ENCODE results near the gene PAPOLA.
"Not testable (repeated sequence)": the region's sequence is repeated elsewhere in the genome, so short reads cannot be mapped to it uniquely, and the experiment has no call there.

PAPOLA gene

DNA sequence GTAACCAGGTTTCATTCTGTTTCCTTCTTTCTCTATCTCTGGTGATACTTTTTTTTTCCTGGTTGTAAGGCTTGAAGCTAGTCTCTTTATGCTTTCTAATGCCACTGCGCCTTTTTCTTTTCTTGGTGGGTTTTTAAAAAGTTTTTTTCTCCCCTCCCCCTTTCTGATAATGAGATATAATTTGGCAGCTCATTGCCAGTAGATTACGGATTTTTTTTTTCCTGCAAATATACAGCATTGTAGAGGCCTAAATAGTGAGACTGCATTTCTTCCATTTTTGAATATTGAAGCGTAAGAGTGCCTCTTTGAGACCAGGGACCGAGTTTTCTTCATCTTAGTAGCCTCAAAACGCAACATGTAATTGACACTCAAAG, 1.1 kb downstream of the PAPOLA start:
- DNase-seq = no peak

DNA sequence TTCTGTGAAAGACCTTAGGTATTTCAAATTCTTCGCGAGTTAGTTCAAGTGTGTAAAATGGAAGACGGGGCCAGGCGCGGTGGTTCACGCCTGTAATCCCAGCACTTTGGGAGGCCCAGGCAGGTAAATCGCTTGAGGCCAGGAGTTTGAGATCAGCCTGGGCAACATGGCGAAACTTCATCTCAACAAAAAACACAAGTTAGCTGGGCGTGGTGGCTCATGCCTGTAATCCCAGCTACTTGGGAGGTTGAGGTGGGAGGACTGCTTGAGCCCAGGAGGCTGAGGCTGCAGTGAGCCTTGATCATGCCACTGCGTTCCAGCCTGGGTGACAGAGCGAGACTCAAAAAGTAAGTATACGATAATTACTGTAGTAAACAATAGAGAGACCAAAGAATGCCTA, 2.2 kb downstream of the PAPOLA start:
- not testable (repeated sequence) for DNase-seq

DNA sequence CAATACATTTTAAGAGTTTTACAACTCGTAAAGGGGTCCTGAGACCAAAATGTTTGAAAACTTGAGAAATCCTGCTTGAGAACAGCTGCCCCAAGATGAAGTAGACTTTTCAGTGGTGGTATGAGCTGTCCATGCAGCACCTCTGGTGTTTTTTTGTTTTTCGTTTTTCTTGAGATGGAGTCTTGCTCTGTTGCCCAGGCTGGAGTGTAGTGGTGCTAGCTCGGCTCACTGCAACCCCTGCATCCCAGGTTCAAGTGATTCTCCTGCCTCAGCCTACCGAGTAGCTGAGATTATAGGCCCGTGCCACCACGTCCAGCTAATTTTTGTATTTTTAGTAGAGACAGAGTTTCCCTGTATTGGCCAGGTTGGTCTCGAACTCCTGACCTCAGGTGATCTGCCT, 5.5 kb downstream of the PAPOLA start:
- DNase-seq = no peak

DNA sequence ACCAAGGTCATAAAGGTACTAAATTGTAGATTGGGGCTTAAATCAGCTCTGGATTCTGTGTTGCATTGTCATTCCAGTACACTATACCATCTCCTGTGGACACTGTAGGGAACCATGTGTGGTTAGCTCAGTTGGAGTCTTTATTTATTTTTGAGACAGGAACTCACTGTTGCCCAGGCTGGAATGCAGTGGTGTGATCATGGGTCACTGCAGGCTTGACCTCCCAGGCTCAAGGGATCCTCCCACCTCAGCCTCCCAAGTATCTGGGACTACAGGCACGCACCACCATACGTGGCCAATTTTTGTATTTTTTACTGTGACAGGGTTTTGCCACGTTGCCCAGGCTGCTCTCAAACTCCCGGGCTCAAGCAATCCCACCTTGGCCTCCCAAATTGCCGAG, 6.7 kb downstream of the PAPOLA start:
- no peak for DNase-seq

DNA sequence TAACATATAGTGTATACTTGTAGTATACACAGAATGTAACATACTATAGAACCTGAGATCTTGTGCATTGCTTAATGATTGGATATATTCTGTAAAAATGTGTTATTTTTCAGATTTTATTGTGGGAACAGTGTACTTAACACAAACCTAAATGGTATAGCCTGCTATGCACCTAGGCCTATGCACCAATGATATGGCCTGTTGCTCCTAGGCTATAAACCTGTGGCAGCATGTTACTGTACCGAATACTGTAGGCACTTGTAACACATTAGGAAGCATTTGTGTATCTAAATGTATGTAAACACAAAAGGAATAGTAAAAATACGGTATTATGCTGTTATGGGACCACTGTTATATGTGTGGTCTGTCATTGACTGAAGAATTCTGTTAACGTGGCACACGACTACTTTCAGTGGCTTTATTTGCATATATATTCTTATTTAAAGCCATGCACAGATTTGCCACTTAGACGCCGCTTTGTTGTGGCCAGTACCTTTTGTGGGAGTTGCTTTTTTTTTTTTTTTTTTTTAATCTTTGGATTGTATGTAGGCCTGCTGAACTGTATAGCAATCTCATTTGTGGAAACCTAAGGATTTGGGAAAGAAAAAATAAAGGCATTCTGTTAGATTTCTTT, 7.4 kb downstream of the PAPOLA start:
- DNase-seq = no peak

DNA sequence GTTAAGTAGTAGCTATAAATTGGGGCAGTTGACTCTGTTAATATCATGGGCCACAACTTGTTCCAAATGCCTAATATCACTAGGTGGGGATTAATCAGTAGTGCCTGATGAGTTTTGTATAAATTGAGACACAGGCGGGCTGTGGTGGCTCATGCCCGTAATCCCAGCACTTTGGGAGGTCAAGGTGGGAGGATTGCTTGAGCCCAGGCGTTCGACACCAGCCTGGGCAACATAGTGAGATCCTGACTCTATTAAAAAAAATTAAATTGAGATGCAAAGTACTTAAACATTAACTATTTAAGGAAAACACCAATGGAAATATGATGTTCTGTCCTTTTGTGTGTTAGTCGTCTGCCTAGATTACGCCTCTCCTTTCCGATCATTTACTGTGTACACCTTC, 9.0 kb downstream of the PAPOLA start:
- no peak for DNase-seq

DNA sequence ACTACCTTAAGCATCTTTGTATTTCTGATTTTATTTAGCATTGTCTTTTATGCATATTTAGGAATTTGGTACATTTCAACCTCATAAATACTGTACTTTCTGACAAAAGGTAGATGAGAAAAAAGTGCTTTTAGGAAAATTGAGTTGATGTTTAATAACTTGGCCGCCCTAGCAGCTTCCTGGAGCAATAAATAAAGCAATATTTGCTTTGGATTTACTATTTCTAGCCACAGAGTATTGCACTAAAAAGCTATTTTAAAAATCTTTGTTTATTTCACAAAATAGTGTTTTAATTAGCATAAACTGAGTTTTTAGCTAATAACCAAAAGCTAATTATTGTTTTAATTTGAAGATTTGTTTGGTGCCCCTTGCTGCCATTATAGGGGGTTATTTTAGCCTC, 9.5 kb downstream of the PAPOLA start:
- no peak for DNase-seq

DNA sequence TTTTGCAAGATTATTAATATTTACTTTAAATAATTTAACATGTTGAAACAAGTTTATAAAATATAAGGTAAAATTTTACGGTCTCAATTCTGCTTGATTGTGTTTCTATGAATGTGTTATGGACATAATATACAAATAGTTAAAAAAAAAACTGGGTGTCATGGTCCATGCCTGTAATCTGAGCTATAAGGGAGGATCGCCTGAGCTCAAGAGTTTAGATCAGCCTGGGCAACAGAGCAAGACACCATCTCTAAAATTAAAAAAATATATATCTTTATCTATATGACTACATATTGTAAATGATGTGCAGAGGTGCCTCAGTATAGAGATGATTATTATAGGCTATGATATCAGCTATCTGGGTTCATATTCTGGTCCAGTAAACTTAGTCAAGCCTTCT, 9.9 kb downstream of the PAPOLA start:
- DNase-seq = no peak

DNA sequence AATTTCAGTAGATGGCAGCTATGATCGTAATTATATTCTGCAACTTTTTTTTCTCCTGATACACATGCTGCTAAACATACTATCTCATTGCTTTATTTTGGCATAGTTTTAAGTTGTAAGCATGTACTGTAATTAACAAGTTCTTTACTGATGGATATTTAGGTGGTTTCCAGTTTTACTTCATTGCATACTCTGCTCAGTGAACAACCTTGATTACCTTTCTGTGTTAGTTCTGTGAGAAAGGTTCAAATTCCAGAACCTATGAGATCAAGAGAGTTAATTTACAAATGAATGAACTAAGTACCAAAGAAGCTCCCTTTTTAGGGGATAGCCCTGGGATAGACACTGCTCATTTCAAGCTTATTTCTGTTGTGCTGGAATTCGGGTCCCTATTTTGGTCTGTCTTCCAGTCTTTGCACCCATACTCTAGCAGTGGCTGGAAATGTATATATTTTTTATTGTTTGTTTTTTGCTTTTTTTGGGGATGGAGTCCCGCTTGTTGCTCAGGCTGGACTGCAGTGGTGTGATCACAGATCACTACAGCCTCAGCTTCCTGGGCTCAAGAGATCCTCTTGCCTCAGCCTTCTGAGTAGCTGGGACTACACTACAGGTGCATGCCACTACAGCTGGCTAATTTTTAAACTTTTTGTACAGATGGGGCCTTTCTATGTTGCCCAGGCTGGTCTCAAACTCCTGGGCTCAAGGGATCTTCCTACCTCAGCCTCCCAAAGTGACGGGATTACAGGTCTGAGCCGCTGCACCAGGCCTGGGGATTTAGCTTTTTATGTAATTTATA, 10.6 kb downstream of the PAPOLA start:
- DNase-seq = no peak

DNA sequence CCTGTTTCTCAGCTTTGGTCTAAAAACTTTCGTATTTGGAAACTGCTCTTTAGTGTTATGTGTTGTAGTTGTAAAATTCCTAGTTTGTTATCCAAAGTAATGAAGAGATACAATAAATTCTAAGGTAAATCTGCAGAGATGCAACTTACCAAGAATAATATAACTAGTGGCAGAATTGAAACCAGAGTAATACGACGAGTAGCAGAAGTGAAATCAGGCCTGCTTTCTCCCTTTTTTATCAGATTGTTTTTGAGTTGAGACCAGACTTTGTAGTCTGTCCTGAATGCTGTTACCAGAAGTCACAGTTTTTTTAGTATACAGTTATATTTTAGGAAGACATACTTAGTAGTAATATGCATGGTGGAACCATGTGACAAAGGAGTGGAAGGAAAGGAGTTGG, 12.5 kb downstream of the PAPOLA start:
- no peak for DNase-seq

DNA sequence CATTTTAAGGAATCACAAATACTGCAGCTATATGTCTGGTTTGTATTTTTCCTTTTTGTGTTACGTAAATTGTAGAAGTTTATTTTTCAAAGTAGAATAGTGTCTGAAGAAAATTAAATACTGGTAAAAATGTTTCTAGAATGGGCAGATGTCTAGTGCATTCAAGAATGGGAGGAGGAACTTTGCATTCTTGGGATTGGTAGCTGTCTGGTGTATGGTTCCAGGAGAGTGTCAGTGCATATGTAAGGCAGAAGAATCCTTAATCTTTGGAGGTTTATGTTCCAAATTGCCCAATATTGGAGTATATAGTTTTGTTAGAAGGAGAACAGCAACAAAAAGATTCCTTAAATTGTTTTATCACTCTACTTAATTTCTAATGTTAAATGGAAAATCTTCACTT, 13.5 kb downstream of the PAPOLA start:
- no peak for DNase-seq

DNA sequence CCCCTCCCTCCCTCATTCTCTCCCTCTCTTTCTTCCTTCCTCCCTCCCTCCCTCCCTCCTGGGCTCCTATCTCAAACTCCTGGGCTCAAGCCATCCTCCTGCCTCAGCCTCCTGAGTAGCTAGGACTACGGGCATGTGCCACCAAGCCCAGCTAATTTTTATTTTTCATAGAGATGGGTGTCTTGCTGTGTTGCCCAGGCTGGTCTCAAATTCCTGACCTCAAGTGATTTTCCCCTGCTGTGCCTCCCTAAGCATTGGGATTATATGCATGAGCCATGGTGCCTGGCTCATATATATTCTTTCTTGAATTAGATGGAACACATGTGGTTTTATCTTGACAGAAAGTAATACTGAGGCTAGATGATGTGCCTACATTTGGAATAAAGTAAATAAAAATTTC, 14.2 kb downstream of the PAPOLA start:
- DNase-seq = no peak

DNA sequence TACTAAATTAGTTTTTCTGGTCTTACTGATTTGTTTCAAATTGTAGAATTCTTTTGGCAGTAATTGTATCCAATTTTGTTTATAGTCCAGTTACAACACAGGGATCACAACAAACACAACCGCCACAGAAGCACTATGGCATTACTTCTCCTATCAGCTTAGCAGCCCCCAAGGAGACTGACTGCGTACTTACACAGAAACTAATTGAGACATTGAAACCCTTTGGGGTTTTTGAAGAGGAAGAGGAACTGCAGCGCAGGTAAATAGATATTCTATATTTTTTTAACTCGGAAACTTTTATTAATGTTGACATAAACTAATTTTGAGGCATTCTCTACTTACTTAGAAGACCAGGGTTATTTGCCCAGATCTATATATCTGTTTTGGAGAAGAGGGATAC, 17.8 kb downstream of the PAPOLA start:
- DNase-seq = no peak

DNA sequence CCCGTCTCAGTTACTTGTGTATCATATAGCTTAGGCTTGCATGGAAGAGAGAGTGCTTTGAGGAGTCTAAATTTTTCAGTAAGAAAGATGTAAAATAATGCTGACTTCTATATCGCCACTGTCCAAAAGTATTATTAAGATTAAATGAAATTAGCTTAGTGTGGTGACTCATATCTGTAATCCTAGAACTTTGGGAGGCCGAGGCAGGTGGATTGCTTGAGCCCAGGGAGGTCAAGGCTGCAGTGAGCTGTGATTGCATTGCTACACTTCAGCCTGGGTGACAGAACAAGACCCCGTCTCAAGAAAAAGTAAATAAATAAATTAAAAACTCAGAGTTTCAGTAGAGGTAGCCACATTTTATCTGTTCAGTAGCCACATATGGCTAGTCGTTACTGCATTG, 23.3 kb downstream of the PAPOLA start:
- DNase-seq = no peak

DNA sequence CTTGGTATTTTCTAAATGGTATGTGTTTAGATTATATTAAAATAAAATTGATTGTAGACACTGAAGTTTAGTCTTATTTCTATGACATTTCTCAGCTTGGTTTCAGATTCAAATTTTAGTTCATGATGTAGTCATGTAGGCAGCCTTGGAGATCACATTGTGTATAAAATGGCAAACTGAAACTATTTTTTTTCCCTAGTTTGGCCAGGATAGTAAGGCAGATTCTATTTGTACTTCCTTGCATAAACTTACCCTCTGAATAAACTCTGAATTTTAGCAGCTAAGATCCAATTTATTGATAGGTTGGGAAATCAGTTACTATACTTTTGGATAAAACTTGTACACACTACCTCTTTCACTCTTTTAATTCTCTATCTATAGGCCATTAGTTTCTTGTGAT, 30.4 kb downstream of the PAPOLA start:
- DNase-seq = no peak

DNA sequence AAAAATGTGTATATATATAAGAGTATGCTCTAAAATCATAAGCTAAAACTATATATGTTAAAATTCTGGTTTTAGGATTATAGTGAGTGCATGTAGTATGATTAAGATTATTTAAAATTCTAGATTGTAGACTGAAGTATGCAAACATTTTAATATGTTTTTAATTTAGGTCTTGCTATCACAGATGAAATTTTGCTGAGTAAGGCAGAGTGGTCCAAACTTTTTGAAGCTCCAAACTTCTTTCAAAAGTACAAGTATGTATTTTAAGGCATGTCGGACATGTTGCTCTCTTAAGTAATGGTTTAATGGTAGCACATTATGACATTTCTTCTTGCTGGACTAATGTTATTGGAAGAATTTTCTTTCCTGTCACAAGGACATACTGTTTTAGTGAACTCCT, 34.6 kb downstream of the PAPOLA start:
- no peak for DNase-seq

DNA sequence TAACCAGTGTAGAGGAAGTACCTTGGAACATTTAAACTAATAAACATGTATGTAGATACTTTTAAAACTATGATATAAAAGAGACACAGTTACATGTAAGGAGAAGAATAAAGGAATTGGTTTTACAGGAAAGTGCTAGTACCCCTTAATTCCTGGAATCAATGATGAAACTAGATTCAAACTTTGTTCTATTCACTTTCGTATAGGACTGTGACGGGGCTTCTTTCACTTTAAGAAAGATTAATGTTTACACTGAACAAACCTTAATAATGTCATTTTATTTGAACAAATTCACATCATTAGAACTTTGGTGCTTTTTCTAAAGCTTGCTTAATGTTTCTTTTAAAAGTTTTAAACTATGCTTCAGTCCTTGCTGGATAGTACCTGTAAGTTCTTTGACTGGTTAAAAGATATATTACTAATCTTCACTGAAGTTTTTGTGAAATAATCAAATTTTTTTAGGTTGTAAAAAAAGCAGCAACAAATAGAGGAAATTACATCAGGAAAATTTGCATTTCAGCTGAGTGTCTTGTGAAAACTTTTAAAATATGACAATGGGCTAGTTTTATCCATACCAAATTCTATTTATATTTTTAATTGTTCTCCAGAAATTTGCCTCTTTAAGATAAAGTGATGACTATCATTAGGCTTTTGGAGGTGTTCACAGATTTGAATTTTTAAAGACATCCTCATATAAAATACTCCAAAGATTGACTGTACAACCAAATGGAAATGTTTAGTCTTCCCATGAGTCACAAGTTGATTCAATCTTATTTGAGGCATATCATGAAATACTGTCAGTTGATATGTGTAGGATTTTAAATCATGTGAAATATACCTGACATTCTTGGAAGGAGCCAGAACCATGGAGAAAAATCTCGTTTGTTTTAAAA, 36.2 kb downstream of the PAPOLA start:
- no peak for DNase-seq

DNA sequence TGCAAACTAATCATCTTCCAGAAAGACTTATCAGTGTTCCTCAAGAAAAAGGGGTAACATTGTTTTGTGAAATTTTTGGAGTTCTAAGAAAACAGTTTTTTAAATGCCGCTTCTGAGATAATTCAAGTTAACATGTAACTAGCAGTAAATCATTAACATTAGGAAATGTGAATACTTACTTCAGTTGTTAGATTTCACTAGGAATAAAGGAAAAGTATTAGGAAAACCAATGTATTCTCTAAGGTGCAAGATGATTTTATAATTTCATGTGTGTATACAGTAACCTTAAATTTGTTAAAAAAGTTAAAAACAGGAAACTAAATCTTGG, 36.8 kb downstream of the PAPOLA start:
- no peak for DNase-seq

DNA sequence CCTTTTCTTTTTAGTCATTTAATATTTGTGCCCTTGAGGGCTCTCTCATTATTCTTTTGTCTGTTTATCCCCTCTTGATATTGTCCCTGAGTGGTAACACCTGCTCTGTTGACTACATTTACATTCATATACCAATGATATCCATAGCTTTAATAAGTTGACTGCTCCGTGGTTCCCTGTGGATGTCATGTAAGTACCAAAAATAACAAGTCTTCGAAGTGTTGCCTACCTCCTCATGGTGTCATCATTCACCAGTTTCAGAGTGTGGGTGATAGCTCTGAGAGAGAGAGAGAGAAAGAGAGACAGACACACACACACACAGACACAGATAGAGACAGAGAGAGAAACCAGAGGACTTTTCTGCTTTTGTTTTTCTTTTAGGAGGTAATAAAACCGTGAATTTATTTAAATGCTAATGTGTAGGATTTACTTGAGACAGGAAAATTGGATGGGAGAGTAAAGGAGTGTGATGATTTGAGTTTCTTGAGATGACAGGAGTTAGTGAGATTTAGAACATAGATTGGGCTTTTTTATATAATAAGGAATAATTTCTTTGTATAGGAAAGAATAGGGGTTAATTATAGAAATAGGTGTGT, 52.2 kb downstream of the PAPOLA start:
- no peak for DNase-seq

DNA sequence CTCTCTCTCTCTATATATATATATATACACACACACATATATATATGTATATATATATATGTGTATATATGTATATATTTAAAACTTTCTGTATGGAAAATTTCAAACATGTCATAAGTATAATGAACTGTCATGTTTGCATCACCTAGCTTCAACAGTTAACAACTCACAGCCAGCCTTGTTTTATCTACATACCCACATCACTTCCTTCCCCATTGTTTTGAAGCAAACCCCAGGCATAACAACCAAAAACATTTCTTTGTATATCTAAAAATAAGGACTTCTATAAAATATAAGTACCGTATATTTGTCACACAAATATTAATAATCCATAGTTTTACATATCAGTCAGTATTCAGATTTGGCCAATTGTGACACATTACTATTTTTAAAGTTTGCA, 57.4 kb downstream of the PAPOLA start:
- DNase-seq = no peak

DNA sequence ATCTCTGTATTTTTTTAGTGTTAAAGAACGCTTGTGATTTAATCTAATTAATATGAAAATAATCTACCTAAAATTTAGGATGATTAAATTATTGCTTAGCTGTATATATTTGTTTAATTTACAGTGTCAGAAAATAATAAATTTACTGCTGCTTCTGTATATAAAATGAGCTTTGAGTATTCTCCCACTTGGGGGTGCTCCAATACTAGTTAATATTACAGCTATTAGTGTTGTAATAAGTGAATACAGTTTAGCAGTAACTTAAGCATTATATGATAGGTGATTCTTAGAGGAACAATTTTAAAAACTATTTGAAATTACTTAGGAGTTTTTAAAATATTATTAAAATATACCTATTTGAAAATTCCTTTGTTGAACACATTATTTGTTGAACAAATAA, 62.2 kb downstream of the PAPOLA start:
- no peak for DNase-seq

DNA sequence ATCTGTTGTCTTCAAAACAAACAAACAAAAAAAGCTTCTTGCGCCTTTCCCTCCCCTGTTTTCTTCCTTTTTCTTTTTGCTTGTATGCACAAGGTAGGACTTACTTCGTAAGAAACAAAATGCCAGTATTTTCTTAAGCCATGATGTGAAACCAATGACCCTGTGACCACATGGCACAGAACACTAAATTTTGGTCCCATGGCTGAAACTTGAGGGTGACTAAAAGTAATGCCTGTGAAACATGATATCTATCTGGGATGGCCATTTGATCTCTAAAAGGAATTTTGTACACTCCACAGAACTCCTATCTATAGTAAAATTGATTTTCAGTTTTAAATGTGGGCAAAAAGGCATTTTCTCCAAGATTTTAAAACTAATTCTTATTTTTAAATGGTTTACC, 63.6 kb downstream of the PAPOLA start:
- no peak for DNase-seq

DNA sequence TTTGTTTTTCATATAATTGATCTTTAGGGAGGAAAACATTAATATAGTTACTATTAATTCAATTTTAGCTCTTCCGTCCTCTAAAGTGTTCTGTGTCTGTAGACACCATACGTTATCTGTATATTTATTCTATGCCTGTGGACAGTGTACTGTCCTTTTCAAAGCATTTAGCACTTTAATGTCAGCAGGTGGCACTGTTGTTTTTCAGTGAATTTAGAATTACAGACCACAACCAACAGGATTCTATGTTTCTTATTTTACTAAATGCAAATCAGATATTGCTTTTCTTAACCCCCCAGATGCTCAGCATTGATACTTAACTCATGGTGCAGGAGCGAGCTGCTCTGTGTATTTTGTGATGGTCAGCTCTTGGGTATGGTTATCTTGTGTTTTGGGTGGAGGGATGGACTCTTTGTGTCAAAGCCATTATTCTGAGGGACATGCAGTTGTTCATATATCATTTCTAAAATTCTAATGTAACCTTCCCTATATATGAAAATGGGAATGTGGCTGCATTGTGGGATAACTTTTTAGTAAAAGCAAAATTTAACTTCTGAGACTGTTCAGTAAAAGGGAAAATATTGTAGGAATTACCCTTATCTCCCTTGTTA, 65.2 kb downstream of the PAPOLA start:
- no peak for DNase-seq
